Ovary (tissue), 3 donors: ENCODE measurements around the gene KIF19.

ENCODE experiments used
- POLR2A ChIP-seq: fragments of 450-650 bp; IDR thresholded peaks from one replicate; pipeline ENCODE4 v1.6.1; 2017; ENCODE audit warnings: antibody characterized with exemption, mild to moderate bottlenecking, moderate library complexity
- TF ChIP-seq, protein P1 (sequence below), 3 donors: fragments of 450-650 bp in 2 of 3; fragments of 200-600 bp in 1 of 3; IDR thresholded peaks; one replicate each; pipeline versions ENCODE4 v1.5.1 to v1.8.0; 2016 to 2022; ENCODE audit warnings: antibody characterized with exemption in 3 of 3, mild to moderate bottlenecking in 1 of 3
- donor health status: DM: no; HTN: no; CAD: no.

DNA sequence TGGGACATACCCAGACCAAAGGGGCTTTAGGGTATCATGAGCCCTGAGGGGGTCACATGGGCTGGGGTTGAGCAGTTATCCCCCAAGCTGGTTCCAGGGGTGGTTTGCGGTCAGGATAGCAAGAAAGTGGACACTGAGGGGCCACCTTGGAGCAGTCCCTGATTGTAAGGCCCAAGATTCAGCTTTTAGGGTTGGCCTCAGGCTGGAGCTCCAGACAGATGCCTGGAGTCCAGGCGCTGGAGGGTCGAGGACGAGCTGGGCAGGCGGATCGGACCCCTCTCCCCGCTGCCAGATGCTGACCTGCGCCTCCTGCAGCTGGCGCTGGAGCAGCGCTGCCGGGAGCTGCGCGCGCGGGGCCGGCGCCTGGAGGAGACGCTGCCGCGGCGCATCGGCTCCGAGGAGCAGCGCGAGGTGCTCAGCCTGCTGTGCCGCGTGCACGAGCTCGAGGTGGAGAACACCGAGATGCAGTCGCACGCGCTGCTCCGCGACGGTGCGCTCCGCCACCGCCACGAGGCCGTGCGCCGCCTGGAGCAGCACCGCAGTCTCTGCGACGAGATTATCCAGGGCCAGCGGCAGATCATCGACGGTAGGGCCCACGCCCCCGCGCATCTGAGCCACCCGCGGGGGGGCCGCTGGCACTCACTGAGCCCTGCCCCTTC is 25.7 kb downstream of the KIF19 start:
- no peak for TF ChIP-seq POLR2A
- TF ChIP-seq, protein P1, sequence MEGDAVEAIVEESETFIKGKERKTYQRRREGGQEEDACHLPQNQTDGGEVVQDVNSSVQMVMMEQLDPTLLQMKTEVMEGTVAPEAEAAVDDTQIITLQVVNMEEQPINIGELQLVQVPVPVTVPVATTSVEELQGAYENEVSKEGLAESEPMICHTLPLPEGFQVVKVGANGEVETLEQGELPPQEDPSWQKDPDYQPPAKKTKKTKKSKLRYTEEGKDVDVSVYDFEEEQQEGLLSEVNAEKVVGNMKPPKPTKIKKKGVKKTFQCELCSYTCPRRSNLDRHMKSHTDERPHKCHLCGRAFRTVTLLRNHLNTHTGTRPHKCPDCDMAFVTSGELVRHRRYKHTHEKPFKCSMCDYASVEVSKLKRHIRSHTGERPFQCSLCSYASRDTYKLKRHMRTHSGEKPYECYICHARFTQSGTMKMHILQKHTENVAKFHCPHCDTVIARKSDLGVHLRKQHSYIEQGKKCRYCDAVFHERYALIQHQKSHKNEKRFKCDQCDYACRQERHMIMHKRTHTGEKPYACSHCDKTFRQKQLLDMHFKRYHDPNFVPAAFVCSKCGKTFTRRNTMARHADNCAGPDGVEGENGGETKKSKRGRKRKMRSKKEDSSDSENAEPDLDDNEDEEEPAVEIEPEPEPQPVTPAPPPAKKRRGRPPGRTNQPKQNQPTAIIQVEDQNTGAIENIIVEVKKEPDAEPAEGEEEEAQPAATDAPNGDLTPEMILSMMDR (IDR thresholded peaks at IDR 0.05), result no peak
